Natural killer cell treated with Interleukin-12 subunit alpha and Interleukin-12 subunit beta and Interleukin-15 and Interleukin-18, amount 100 ng/mL, for 72 hours (primary cell): Measurements from ENCODE around the gene OR5C1. TPM values are rescaled to one million over a fixed set of nuclear protein-coding genes. Genes with fewer than 3 reads are reported as not detected.
A peak's percentile ranks its signal among the peaks of the same experiment; 100 is the strongest.
"Not testable (repeated sequence)": the region's sequence is repeated elsewhere in the genome, so short reads cannot be mapped to it uniquely, and the experiment has no call there.

ENCODE experiments used
- ATAC-seq, 2 donors: fragments of 150-1000 bp; cut with Tn5 transposase in 1 of 2; sonication (Bioruptor Pico), chemical (Tn5 transposase) in 1 of 2; 2 replicates each; pipeline ENCODE4 v1.10.0; 2021
- DNase-seq: peaks from one replicate; pipeline ENCODE4 v3.0.0; 2022; ENCODE audit warnings: low spot score
- H3K27ac Mint-ChIP-seq, 2 donors: 1 replicate in 1 of 2; 2 replicates in 1 of 2; pipeline ENCODE4 v1.8.0; 2022; ENCODE audit warnings: mixed read lengths in 2 of 2, mild to moderate bottlenecking in 1 of 2, moderate library complexity in 1 of 2
- H3K27me3 Mint-ChIP-seq, 2 donors: 1 replicate in 1 of 2; 2 replicates in 1 of 2; pipeline ENCODE4 v1.8.0; 2022; ENCODE audit warnings: mixed read lengths in 2 of 2
- H3K36me3 Mint-ChIP-seq: one replicate; pipeline ENCODE4 v1.8.0; 2022; ENCODE audit warnings: mixed read lengths
- H3K4me1 Mint-ChIP-seq, 2 donors: 1 replicate in 1 of 2; 2 replicates in 1 of 2; pipeline ENCODE4 v1.8.0; 2022; ENCODE audit warnings: low read depth in 2 of 2, mixed read lengths in 2 of 2, mild to moderate bottlenecking in 1 of 2
- H3K4me3 Mint-ChIP-seq: one replicate; pipeline ENCODE4 v1.8.0; 2022; ENCODE audit warnings: mixed read lengths
- H3K9me3 Mint-ChIP-seq: 2 replicates; pipeline ENCODE4 v1.8.0; 2022; ENCODE audit warnings: mixed read lengths
- total RNA-seq, 2 donors: library from RNA; stranded (reverse); gene quantifications; one replicate each; pipeline ENCODE4 v1.2.3, GENCODE V29; 2022

The OR5C1 gene
- total RNA-seq, 2 donors from 2014 or later, result not detected

- Mint-ChIP-seq H3K4me1 (peaks cover 0 to 4% of the 10 kb centered on the region in 2 donors), H3K27ac (no peak overlapping the region), H3K36me3 (no peaks in the 10 kb centered on the region), H3K9me3 (no peaks in the 10 kb centered on the region), H3K27me3 (peaks cover 0 to 3% of the 10 kb centered on the region in 2 donors), H3K4me3 (no peak overlapping the region)
- ATAC-seq (peak; percentile 50 to 57), DNase-seq (no peak)
These were observed 8.8 kb downstream of the OR5C1 start for GRCh38 chr9:122797316-122798063.

- DNase-seq (no peak), ATAC-seq (peak in 1 of 2 donors; percentile 28)
- Mint-ChIP-seq H3K27me3 (peaks cover 0 to 3% of the 10 kb centered on the region in 2 donors), H3K4me1 (no peaks in the 10 kb centered on the region), H3K4me3 (no peak within 1 kb of the TSS), H3K36me3 (peaks cover 2% of the 10 kb centered on the region), H3K9me3 (no peaks in the 10 kb centered on the region), H3K27ac (no peak within 1 kb of the TSS)
These were observed 11.6 kb downstream of the OR5C1 start, which contains the start of gene OR1K1 for GRCh38 chr9:122800066-122801060. OR1K1 (plus strand) TSS chr9:122800123; CDS start chr9:122800123, 0 bp downstream.

- H3K27ac Mint-ChIP-seq, result peak overlapping the region; percentile 22 to 54
- ATAC-seq, result peak in 1 of 2 donors; percentile 52
These were observed 17.9 kb downstream of the OR5C1 start for GRCh38 chr9:122806661-122807060.

GRCh38 chr9:122807271-122807900 lies 18.7 kb downstream of the OR5C1 start:
- Mint-ChIP-seq H3K4me3 (peak overlapping the region; percentile 23), H3K9me3 (no peaks in the 10 kb centered on the region), H3K4me1 (peaks cover 8 to 17% of the 10 kb centered on the region in 2 donors), H3K27me3 (no peaks in the 10 kb centered on the region), H3K27ac (peak overlapping the region; percentile 22 to 54), H3K36me3 (peaks cover 9% of the 10 kb centered on the region)
- no peak for DNase-seq
- ATAC-seq, result peak; percentile 82 to 88

More at GRCh38 chr9:122806661-122807060, 17.9 kb downstream of the OR5C1 start:
- H3K36me3 Mint-ChIP-seq, result peaks cover 9% of the 10 kb centered on the region
- peaks cover 8 to 17% of the 10 kb centered on the region in 2 donors for H3K4me1 Mint-ChIP-seq
- H3K4me3 Mint-ChIP-seq, result no peak overlapping the region
- no peaks in the 10 kb centered on the region for H3K9me3 Mint-ChIP-seq
- no peak for DNase-seq
- no peaks in the 10 kb centered on the region for H3K27me3 Mint-ChIP-seq

GRCh38 chr9:122808141-122808540 lies 19.4 kb downstream of the OR5C1 start:
- Mint-ChIP-seq H3K27ac (peak overlapping the region in 1 of 2 donors; percentile 54), H3K36me3 (peaks cover 9% of the 10 kb centered on the region), H3K9me3 (no peaks in the 10 kb centered on the region), H3K4me1 (peaks cover 8 to 17% of the 10 kb centered on the region in 2 donors), H3K27me3 (no peaks in the 10 kb centered on the region), H3K4me3 (no peak overlapping the region)
- no peak for DNase-seq
- peak in 1 of 2 donors; percentile 51 for ATAC-seq

GRCh38 chr9:122809261-122809660 lies 20.5 kb downstream of the OR5C1 start:
- H3K27ac Mint-ChIP-seq, H3K9me3 Mint-ChIP-seq, H3K4me3 Mint-ChIP-seq, H3K27me3 Mint-ChIP-seq, DNase-seq, H3K36me3 Mint-ChIP-seq, ATAC-seq: not testable (repeated sequence)
- peaks cover 8 to 17% of the 10 kb centered on the region in 2 donors for H3K4me1 Mint-ChIP-seq

- H3K4me1 Mint-ChIP-seq, result peaks cover 12 to 19% of the 10 kb centered on the region in 2 donors
- DNase-seq, result peak; percentile 73
- ATAC-seq, result peak; percentile 58 to 79
- no peak overlapping the region for H3K27ac Mint-ChIP-seq
- no peak overlapping the region for H3K4me3 Mint-ChIP-seq
- no peaks in the 10 kb centered on the region for H3K9me3 Mint-ChIP-seq
- no peaks in the 10 kb centered on the region for H3K27me3 Mint-ChIP-seq
- H3K36me3 Mint-ChIP-seq, result peaks cover 7% of the 10 kb centered on the region
These were observed 21.7 kb downstream of the OR5C1 start for GRCh38 chr9:122810306-122810946.

- Mint-ChIP-seq H3K36me3 (no peaks in the 10 kb centered on the region), H3K4me1 (peaks cover 13 to 22% of the 10 kb centered on the region in 2 donors), H3K27ac (no peak overlapping the region), H3K9me3 (no peaks in the 10 kb centered on the region), H3K4me3 (no peak overlapping the region), H3K27me3 (no peaks in the 10 kb centered on the region)
- no peak for DNase-seq
- no peak for ATAC-seq
These were observed 24.0 kb downstream of the OR5C1 start for GRCh38 chr9:122812736-122813135.

- no peak for ATAC-seq
- no peaks in the 10 kb centered on the region for H3K27me3 Mint-ChIP-seq
- peaks cover 13 to 16% of the 10 kb centered on the region in 2 donors for H3K4me1 Mint-ChIP-seq
- no peaks in the 10 kb centered on the region for H3K9me3 Mint-ChIP-seq
- no peak for DNase-seq
- no peaks in the 10 kb centered on the region for H3K36me3 Mint-ChIP-seq
- no peak overlapping the region for H3K4me3 Mint-ChIP-seq
- peak overlapping the region in 1 of 2 donors; percentile 32 for H3K27ac Mint-ChIP-seq
These were observed 25.8 kb downstream of the OR5C1 start for GRCh38 chr9:122814545-122814944.

- H3K9me3 Mint-ChIP-seq, result no peaks in the 10 kb centered on the region
- no peaks in the 10 kb centered on the region for H3K27me3 Mint-ChIP-seq
- ATAC-seq (no peak), DNase-seq (no peak)
- H3K4me3 Mint-ChIP-seq, result no peak overlapping the region
- peaks cover 5% of the 10 kb centered on the region for H3K36me3 Mint-ChIP-seq
- peak overlapping the region; percentile 83 to 97 for H3K27ac Mint-ChIP-seq
- peaks cover 16 to 20% of the 10 kb centered on the region in 2 donors for H3K4me1 Mint-ChIP-seq
These were observed 26.8 kb downstream of the OR5C1 start for GRCh38 chr9:122815544-122815943.

- H3K4me3 Mint-ChIP-seq, result peak overlapping the region; percentile 78
- ATAC-seq, result peak; percentile 84 to 87
- peak; percentile 66 for DNase-seq
- peaks cover 16 to 21% of the 10 kb centered on the region in 2 donors for H3K4me1 Mint-ChIP-seq
- H3K36me3 Mint-ChIP-seq, result peaks cover 7% of the 10 kb centered on the region
- no peaks in the 10 kb centered on the region for H3K27me3 Mint-ChIP-seq
- H3K27ac Mint-ChIP-seq, result peak overlapping the region; percentile 83 to 97
- H3K9me3 Mint-ChIP-seq, result no peaks in the 10 kb centered on the region
These were observed 27.6 kb downstream of the OR5C1 start for GRCh38 chr9:122816163-122816867.

- Mint-ChIP-seq H3K4me3 (no peak overlapping the region), H3K27ac (no peak overlapping the region), H3K27me3 (no peaks in the 10 kb centered on the region), H3K9me3 (no peaks in the 10 kb centered on the region), H3K36me3 (peaks cover 7% of the 10 kb centered on the region), H3K4me1 (peaks cover 24 to 32% of the 10 kb centered on the region in 2 donors)
- no peak for ATAC-seq
- DNase-seq, result no peak
These were observed 30.6 kb downstream of the OR5C1 start for GRCh38 chr9:122819326-122819725.
